Glutamatergic neuron (in vitro differentiated cells): Measurements from ENCODE around the gene HK1. TPM values are rescaled to one million over a fixed set of nuclear protein-coding genes. Genes with fewer than 3 reads are reported as not detected.

Experiments
- DNase-seq: peaks from one replicate; pipeline ENCODE4 v3.0.0; 2022
- H3K27ac Mint-ChIP-seq: one replicate; pipeline ENCODE4 v1.8.0; 2020; ENCODE audit warnings: mild to moderate bottlenecking, mixed read lengths, inconsistent platforms; ENCODE audit not compliant: unreplicated experiment
- H3K27me3 Mint-ChIP-seq: one replicate; pipeline ENCODE4 v1.8.0; 2020; ENCODE audit warnings: mild to moderate bottlenecking, moderate library complexity, mixed read lengths, inconsistent platforms; ENCODE audit not compliant: unreplicated experiment
- H3K36me3 Mint-ChIP-seq: one replicate; pipeline ENCODE4 v1.8.0; 2020; ENCODE audit warnings: mild to moderate bottlenecking, mixed read lengths, inconsistent platforms; ENCODE audit not compliant: unreplicated experiment
- H3K4me1 Mint-ChIP-seq: one replicate; pipeline ENCODE4 v1.8.0; 2020; ENCODE audit warnings: mild to moderate bottlenecking, low read depth, mixed read lengths, inconsistent platforms; ENCODE audit not compliant: unreplicated experiment
- H3K4me3 Mint-ChIP-seq: one replicate; pipeline ENCODE4 v1.8.0; 2020; ENCODE audit warnings: mild to moderate bottlenecking, mixed read lengths, inconsistent platforms; ENCODE audit not compliant: unreplicated experiment
- H3K9me3 Mint-ChIP-seq: one replicate; pipeline ENCODE4 v1.8.0; 2020; ENCODE audit warnings: mild to moderate bottlenecking, moderate library complexity, mixed read lengths, inconsistent platforms; ENCODE audit not compliant: unreplicated experiment
- CTCF ChIP-seq: fragments of 200-600 bp; sonication (generic); IDR thresholded peaks from one replicate; pipeline ENCODE4 v1.5.0; 2021; ENCODE audit not compliant: partially characterized antibody, unreplicated experiment
- total RNA-seq: library from RNA; stranded (reverse); fragmentation: NEBNext Ultra II Directional; extraction: Animal tissue kit (Norgen Biotek cat#: 25700); gene quantifications from one replicate; pipeline ENCODE4 v1.2.1, GENCODE V29; 2021; ENCODE audit not compliant: unreplicated experiment

Gene HK1
- total RNA-seq, 1 donor from 2014 or later: 240 TPM

- DNase-seq: peak; percentile 91
- Mint-ChIP-seq H3K4me3 (peak within 1 kb of the TSS; percentile 91), H3K27me3 (peaks cover 7% of the 10 kb centered on the region), H3K36me3 (no peaks in the 10 kb centered on the region), H3K27ac (peak within 1 kb of the TSS; percentile 86), H3K9me3 (peaks cover 5% of the 10 kb centered on the region), H3K4me1 (peaks cover 20% of the 10 kb centered on the region)
- TF ChIP-seq CTCF: no peak
These were observed 173.0 kb downstream of the HK1 start, which contains the start of gene TSPAN15 for GRCh38 chr10:69451209-69451783. TSS of gene TSPAN15 (plus strand) at chr10:69451465. CDS start at chr10:69451595, 130 bp downstream.

Other genes with a start within 250 kb of the HK1 start
- not detected for gene SRGN, start 190.4 kb upstream of the HK1 start, total RNA-seq
- 55.8 TPM for gene VPS26A, start 154.3 kb upstream of the HK1 start, total RNA-seq
- gene SUPV3L1, start 98.3 kb upstream of the HK1 start, total RNA-seq: 45.0 TPM
- gene HKDC1, start 58.2 kb upstream of the HK1 start, total RNA-seq: not detected
- gene TACR2, start 138.4 kb downstream of the HK1 start, total RNA-seq: not detected
- 49.8 TPM for gene TSPAN15, start 173.0 kb downstream of the HK1 start, total RNA-seq